IPS DF 6.9 (cell line): ENCODE results near the gene PRRC2C.

ENCODE experiments used
- DNase-seq: peaks from one replicate; pipeline ENCODE4 v3.0.0-alpha.2; 2013; ENCODE audit warnings: low read depth, low spot score
- H3K27ac ChIP-seq: one replicate; pipeline ENCODE4 v1.5.1; 2013; ENCODE audit warnings: low read length, control low read depth
- H3K27me3 ChIP-seq: 2 replicates; pipeline ENCODE4 v1.6.1; 2013; ENCODE audit warnings: mild to moderate bottlenecking, low read length; ENCODE audit not compliant: control insufficient read depth, insufficient read depth
- H3K36me3 ChIP-seq: 2 replicates; pipeline ENCODE4 v1.6.1; 2013; ENCODE audit warnings: low read length; ENCODE audit not compliant: control insufficient read depth, insufficient read depth
- H3K4me1 ChIP-seq: 2 replicates; pipeline ENCODE4 v1.6.1; 2013; ENCODE audit warnings: low read length; ENCODE audit not compliant: control insufficient read depth, insufficient read depth
- H3K4me3 ChIP-seq: 2 replicates; pipeline ENCODE4 v1.5.1; 2013; ENCODE audit warnings: mild to moderate bottlenecking, low read length
- H3K9me3 ChIP-seq: 2 replicates; pipeline ENCODE4 v1.6.1; 2013; ENCODE audit warnings: low read length, inconsistent platforms; ENCODE audit not compliant: control insufficient read depth, insufficient read depth
- WGBS: extraction: QIAGEN DNeasy Blood & Tissue Kit; methylation state at CpG from one replicate; pipeline ENCODE4 v1.1.7; 2013; ENCODE audit warnings: mixed read lengths, missing lambda C conversion rate; ENCODE audit not compliant: insufficient read length, insufficient coverage; 5-methylcytosine and 5-hydroxymethylcytosine counted together

Gene PRRC2C

DNA sequence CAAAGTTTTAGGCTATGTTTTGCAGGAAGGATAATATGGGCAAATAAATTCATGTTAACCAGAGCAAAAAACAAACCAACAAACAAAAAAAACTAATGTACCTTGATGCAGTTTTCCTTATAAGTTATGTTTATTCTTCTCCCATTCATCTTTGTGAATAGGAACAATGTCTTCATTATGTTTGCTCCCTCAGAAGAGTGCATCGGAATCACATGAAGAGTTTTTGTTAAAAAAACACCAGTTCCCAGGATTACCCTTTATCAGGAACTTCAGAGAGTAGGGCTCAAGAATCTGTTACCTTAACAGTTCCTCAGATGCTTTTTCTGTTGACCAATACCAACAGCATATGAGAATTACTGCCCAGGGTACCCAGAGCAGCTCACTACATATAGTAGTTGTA is 14.6 kb upstream of the PRRC2C start:
- no peaks in the 10 kb centered on the region for H3K36me3 ChIP-seq
- DNase-seq: no peak
- H3K4me1 ChIP-seq: no peaks in the 10 kb centered on the region
- no peaks in the 10 kb centered on the region for H3K9me3 ChIP-seq
- no CpG with 5 or more reads among the region's 1 CpG for WGBS
- H3K4me3 ChIP-seq: no peak overlapping the region
- no peak overlapping the region for H3K27ac ChIP-seq
- no peaks in the 10 kb centered on the region for H3K27me3 ChIP-seq

DNA sequence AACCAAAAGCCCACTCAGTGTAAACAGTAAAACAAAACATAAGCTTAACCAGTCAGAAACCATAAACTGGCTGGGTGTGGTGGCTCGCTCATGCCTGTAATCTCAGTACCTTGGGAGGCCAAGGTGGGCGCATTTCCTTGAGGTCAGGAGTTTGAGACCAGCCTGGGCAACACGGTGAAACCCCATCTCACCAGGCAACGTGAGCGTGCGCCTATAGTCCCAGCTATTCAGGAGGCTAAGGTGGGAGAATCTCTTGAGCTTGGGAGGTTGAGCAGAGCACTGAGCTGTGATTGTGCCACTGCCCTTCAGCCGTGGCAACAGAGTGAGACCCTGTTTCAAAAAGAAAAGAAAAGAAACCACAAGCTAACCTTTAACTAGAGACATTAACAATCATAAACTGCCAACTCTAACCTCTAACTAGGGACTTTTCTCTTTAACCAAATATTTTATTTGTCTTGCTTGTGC is 13.1 kb upstream of the PRRC2C start:
- no peak overlapping the region for H3K27ac ChIP-seq
- H3K27me3 ChIP-seq: no peaks in the 10 kb centered on the region
- H3K36me3 ChIP-seq: no peaks in the 10 kb centered on the region
- no peak overlapping the region for H3K4me3 ChIP-seq
- no peak for DNase-seq
- whole genome bisulfite sequencing: no CpG with 5 or more reads among the region's 7 CpGs
- H3K9me3 ChIP-seq: no peaks in the 10 kb centered on the region
- H3K4me1 ChIP-seq: no peaks in the 10 kb centered on the region

DNA sequence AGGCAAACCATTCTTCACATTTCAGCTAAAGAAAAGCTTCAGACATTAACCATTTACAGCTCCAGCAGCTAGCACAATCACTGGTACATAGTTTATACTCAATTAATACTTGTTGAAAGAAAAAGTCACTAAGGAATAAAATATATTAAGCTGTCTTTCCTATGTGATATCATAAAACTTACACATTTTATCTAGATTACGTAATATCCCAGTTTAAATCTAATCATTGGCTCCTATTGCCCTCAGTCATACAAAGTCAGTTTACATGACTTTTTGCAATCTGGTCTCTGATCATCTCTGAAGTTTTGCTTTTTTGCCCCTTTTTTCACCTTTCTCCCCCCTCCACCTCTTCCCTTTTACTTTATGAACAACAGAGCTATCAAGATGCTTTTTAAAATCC is 8.5 kb upstream of the PRRC2C start:
- Histone ChIP-seq H3K9me3 (no peaks in the 10 kb centered on the region), H3K4me1 (no peaks in the 10 kb centered on the region), H3K36me3 (no peaks in the 10 kb centered on the region), H3K4me3 (no peak overlapping the region), H3K27ac (no peak overlapping the region), H3K27me3 (no peaks in the 10 kb centered on the region)
- no peak for DNase-seq
- no CpG with 5 or more reads among the region's 1 CpG for WGBS

DNA sequence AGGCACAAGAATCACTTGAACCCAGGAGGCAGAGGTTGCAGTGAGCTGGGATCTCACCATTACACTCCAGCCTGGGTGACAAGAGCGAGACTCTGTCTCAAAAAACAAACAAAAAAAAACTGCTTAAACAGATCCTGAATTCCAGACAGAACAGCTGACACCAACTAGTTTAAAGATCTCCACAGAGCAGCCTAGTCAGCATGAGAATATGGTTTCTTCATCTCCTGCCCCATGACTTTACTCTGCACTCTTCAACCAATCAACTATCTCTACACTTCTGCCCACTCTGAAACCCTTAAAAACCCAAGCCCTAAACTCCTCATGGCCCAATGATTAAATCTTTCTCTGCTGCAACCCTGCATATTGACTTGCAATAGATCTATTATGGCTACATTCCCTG is 7.5 kb upstream of the PRRC2C start:
- no peaks in the 10 kb centered on the region for H3K4me1 ChIP-seq
- H3K9me3 ChIP-seq: no peaks in the 10 kb centered on the region
- WGBS: no CpG with 5 or more reads among the region's 1 CpG
- no peaks in the 10 kb centered on the region for H3K27me3 ChIP-seq
- DNase-seq: no peak
- no peak overlapping the region for H3K27ac ChIP-seq
- no peak overlapping the region for H3K4me3 ChIP-seq
- H3K36me3 ChIP-seq: no peaks in the 10 kb centered on the region

DNA sequence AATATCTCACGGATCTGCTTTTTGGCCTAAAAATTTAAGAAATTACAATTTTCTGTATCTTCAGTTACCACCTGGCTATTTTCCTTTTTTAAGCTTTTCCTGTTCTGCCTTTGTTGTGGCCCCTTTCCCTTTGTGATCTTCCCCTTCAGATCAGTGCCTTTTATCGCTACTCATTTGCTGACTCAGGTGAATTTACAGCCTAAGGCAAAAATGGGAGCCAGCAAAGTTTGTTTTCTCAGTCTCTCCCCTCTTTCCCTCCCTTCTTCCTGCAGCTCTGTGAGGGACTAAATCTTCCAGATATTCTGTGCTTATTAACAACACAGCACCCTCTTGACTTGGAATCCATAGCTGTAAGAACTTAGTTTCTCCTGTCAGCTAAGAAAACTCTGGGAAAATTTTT is 5.3 kb upstream of the PRRC2C start:
- no CpG with 5 or more reads among the region's 2 CpGs for WGBS
- Histone ChIP-seq H3K27ac (no peak overlapping the region), H3K4me1 (no peaks in the 10 kb centered on the region), H3K27me3 (no peaks in the 10 kb centered on the region), H3K36me3 (no peaks in the 10 kb centered on the region), H3K4me3 (no peak overlapping the region), H3K9me3 (no peaks in the 10 kb centered on the region)
- DNase-seq: no peak

DNA sequence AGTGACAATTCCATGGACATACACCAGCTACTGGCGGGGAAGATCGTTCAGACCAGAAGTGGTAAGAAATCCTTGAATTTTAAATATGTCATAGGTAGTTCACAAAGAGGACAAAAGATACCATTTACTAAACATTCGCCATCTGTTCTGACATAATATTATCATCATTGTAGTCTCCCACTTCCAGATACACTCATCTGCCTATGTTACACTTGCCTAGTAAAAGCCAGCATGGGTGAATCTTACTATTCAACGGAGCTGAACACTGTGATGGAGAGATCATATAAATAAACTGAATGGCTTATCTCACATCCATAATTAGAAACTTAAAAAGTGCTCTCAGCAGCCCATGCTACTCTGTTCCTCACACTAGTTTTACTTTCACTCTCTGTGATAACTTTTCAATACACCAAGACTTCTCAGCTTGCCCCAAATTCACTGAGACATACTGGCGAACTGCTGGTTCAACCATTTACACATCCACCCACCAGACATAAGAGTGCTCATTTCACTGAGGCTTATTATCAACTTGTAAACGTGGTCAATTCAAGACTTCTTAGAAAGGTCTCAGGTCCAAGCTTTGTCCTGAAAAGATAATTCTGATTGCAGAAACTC is 463 bp upstream of the PRRC2C start:
- Histone ChIP-seq H3K27me3 (no peaks in the 10 kb centered on the region), H3K4me3 (peak overlapping the region; percentile 83; the same call in 1 of the 2 replicates), H3K27ac (no peak overlapping the region), H3K9me3 (no peaks in the 10 kb centered on the region), H3K36me3 (no peaks in the 10 kb centered on the region), H3K4me1 (no peaks in the 10 kb centered on the region)
- no peak for DNase-seq
- no CpG with 5 or more reads among the region's 6 CpGs for WGBS

DNA sequence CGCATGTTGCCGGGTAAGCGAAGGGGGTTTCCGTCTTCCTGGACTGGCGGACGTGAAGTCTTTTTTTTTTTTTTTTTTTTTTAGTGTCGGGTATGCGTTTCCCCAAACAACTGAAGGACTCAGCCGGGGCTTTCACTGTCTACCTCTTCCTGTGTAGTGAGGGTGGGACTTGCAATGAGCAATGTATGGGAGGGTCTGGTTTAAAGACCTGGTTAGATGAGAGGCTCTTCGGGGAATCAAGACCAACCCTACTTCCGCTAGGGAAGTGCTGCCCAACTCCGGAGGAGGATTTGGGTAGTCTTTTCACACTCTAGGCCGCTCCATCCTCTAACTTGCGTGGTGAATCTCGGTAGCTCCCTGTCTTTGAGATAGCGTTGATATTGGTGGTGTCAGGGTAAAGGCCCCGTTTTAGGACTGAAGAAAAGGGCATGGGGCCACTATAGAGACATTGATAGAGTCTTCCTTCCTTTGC is 754 bp downstream of the PRRC2C start:
- H3K4me3 ChIP-seq: peak overlapping the region; percentile 83
- H3K9me3 ChIP-seq: no peaks in the 10 kb centered on the region
- no peaks in the 10 kb centered on the region for H3K27me3 ChIP-seq
- no peak overlapping the region for H3K27ac ChIP-seq
- DNase-seq: no peak
- H3K4me1 ChIP-seq: no peaks in the 10 kb centered on the region
- H3K36me3 ChIP-seq: no peaks in the 10 kb centered on the region
- no CpG with 5 or more reads among the region's 17 CpGs for WGBS

DNA sequence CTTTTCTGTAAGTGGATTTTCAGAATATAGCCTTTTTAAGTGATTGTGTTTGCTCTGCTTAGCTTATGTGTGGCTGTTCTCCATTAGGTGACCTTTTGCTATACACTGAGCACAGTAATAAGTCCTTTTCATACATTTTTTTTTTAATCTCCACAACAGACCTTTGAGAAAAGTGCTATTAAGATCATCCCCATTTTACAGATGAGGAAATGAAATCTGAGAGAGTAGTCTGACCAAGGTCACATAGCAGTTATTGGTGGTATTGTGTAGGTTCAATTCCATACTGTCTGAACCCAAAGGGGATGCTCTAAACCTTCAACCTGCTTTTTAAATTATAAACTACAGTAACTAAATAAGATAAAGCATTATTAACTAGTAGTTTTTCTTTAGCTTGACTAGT is 1.7 kb downstream of the PRRC2C start:
- H3K4me3 ChIP-seq: no peak overlapping the region; the same call in 1 of the 2 replicates
- no peak for DNase-seq
- H3K9me3 ChIP-seq: no peaks in the 10 kb centered on the region
- H3K27me3 ChIP-seq: no peaks in the 10 kb centered on the region
- no peak overlapping the region for H3K27ac ChIP-seq
- H3K36me3 ChIP-seq: no peaks in the 10 kb centered on the region; the same call in 1 of the 2 replicates
- H3K4me1 ChIP-seq: no peaks in the 10 kb centered on the region

DNA sequence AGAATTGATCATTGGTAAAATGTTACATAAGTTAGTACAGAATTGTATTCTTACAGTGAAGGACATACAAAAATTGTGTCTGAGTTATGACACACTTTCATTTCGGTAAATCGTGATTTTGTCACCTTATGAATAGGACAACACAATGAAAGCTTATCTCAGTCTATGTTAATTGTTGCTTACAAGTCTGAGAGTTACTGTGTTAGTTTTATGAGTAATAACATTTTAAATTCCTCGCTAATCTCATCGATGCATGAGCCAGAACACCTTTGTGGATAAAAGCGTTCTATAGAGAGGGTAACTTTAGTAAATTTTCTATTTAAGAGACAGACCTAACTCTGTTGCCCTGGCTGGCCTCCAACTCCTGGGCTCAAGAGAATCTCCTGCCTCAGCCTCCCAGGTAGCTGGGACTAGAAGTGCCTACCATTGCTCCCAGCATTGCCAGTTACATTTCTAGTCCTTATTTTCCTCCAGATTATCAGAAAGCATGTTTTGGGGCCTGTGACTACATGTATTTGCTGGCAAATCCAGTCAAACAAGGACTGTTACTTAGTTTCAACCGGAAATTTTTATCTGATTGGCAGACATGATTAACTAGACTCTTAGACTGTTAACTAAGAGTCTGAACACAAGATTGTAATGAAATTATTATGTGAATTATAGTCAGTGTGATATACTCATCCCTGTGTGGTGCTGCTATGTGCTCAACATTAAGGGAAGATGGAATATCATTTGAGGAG is 3.0 kb downstream of the PRRC2C start:
- H3K27me3 ChIP-seq: no peaks in the 10 kb centered on the region
- no peak for DNase-seq
- no peaks in the 10 kb centered on the region for H3K4me1 ChIP-seq
- no peaks in the 10 kb centered on the region; the same call in 1 of the 2 replicates for H3K36me3 ChIP-seq
- H3K4me3 ChIP-seq: no peak overlapping the region
- no CpG with 5 or more reads among the region's 6 CpGs for WGBS
- H3K27ac ChIP-seq: no peak overlapping the region
- no peaks in the 10 kb centered on the region for H3K9me3 ChIP-seq

DNA sequence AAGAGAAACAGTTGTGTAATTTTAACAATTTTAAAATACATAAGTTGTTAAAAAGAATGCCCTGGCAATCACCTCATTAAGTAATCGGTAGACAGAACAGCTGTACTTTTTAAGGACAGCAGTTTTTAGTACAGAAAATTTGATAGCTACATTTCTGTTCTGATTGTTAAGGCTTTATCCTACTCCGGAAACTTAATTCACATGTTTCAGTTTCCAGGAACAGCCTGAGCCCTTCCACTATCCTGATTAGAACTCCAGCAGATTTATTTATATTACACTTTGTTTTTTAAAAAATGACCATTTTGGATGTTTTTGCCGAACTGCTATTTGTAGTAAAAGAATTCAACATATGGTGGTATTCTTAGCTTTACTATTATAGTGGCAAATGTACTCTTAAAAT is 8.7 kb downstream of the PRRC2C start:
- Histone ChIP-seq H3K27me3 (no peaks in the 10 kb centered on the region), H3K4me3 (no peak overlapping the region), H3K36me3 (no peaks in the 10 kb centered on the region; the same call in 1 of the 2 replicates), H3K4me1 (no peaks in the 10 kb centered on the region), H3K27ac (no peak overlapping the region), H3K9me3 (no peaks in the 10 kb centered on the region)
- DNase-seq: no peak
- no CpG with 5 or more reads among the region's 3 CpGs for WGBS

DNA sequence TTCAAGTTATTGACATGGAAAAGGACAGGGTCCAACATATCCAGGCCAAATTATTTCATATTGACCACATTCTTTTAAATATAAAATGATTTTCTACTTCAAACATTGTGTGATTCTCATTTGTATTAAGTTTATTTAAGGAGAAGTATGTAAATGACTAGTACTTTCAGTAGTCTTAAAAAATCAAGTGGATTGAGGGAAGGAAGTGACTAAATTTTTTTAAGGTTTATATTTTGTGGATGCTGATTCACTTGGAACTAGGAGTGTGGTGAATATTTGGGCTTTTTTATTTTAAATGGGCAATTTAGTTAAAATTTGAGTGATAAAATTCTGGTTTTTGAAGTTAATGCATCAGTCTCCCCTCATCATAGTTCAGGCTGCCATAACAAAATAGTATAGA is 10.1 kb downstream of the PRRC2C start:
- Histone ChIP-seq H3K27ac (no peak overlapping the region), H3K9me3 (no peaks in the 10 kb centered on the region), H3K4me1 (no peaks in the 10 kb centered on the region), H3K36me3 (no peaks in the 10 kb centered on the region; the same call in 1 of the 2 replicates), H3K4me3 (no peak overlapping the region), H3K27me3 (no peaks in the 10 kb centered on the region)
- DNase-seq: no peak
